Measurements from ENCODE around the gene TBCB. TPM values are rescaled to one million over a fixed set of nuclear protein-coding genes. Genes with fewer than 3 reads are reported as not detected.

TBCB gene
- total RNA-seq, 1 experiment from 2014 or later, result 141 TPM

DNA sequence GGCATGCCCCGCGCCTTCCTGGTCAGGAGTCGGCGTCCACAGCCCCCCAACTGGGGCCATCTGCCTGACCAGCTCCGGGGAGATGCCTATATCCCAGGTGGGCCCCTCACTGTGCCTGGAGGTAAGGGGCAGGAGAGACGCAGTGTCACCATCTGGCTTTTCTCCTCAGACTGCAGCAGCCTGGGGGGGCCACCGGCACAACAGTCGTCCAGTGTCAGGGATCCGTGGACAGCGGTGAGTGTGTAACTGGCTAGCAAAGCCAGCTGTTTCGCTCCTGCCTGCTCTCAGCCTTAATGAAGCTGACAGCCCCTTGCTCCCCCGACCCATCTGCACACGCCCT is 4.1 kb upstream of the TBCB start:
- Histone ChIP-seq H3K27ac (ENCODE audit: low read depth, low read length) (no peak overlapping the region), H4K20me1 (ENCODE audit: insufficient read depth) (no peaks in the 10 kb centered on the region), H3K4me1 (ENCODE audit: control insufficient read depth in 1 of 2, insufficient read depth in 2 of 2, low read length in 2 of 2) (peaks cover 2 to 19% of the 10 kb centered on the region in 2 experiments; a peak in 3 of 4 replicates), H2AFZ (ENCODE audit: low read depth, low read length, poor library complexity, severe bottlenecking) (no peak overlapping the region), H3K4me2 (ENCODE audit: low read length) (no peak overlapping the region), H3K36me3 (ENCODE audit: control insufficient read depth in 1 of 2, insufficient read depth in 2 of 2, low read length in 2 of 2) (peaks cover 6 to 9% of the 10 kb centered on the region in 2 experiments; a peak in 3 of 4 replicates), H3K9ac (ENCODE audit: low read length) (no peak overlapping the region), H3K9me2 (ENCODE audit: insufficient read depth) (no peaks in the 10 kb centered on the region), H3K79me2 (ENCODE audit: insufficient read depth, low read length) (peaks cover 24% of the 10 kb centered on the region), H3K27me3 (ENCODE audit: insufficient read depth, low read length) (no peaks in the 10 kb centered on the region), H3K9me3 (ENCODE audit: control insufficient read depth in 1 of 2, insufficient read depth in 1 of 2, low read depth in 1 of 2, low read length in 2 of 2) (no peaks in the 10 kb centered on the region), H3K4me3 (replicated peaks in 1 of 2; ENCODE audit: low read depth in 1 of 2, low read length in 2 of 2) (no peak overlapping the region)
- intact Hi-C loops (cut with micrococcal nuclease), result loop anchor here (10.0 kb wide), 1 partner anchor 106 kb away; the partner anchor contains the start of gene SYNE4
- no peak for ATAC-seq
- ChIA-PET POLR2A (no interaction called here), CTCF (no interaction called here), RAD21 (ENCODE audit: low non-redundant PET in 1 of 2, low total read pairs in 2 of 2, uncharacterized antibody in 2 of 2, unreplicated experiment in 2 of 2) (no interaction called here)
- no TSS peak for BruUV-seq (replicated peaks)
- no peak for DNase-seq (ENCODE audit: low read depth, low spot score)
- no peak for TF ChIP-seq EGR1 (IDR thresholded peaks at IDR 0.05; ENCODE audit: low read depth)
- no peak for TF ChIP-seq POLR2AphosphoS5 (IDR thresholded peaks at IDR 0.05; ENCODE audit: low read depth, low read length)
- TF ChIP-seq FOSL1 (IDR thresholded peaks at IDR 0.05; ENCODE audit: low read depth), result no peak
- TF ChIP-seq, protein P1, sequence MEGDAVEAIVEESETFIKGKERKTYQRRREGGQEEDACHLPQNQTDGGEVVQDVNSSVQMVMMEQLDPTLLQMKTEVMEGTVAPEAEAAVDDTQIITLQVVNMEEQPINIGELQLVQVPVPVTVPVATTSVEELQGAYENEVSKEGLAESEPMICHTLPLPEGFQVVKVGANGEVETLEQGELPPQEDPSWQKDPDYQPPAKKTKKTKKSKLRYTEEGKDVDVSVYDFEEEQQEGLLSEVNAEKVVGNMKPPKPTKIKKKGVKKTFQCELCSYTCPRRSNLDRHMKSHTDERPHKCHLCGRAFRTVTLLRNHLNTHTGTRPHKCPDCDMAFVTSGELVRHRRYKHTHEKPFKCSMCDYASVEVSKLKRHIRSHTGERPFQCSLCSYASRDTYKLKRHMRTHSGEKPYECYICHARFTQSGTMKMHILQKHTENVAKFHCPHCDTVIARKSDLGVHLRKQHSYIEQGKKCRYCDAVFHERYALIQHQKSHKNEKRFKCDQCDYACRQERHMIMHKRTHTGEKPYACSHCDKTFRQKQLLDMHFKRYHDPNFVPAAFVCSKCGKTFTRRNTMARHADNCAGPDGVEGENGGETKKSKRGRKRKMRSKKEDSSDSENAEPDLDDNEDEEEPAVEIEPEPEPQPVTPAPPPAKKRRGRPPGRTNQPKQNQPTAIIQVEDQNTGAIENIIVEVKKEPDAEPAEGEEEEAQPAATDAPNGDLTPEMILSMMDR (IDR thresholded peaks at IDR 0.05 in 2 of 3, conservative IDR thresholded peaks at IDR 0.05 in 1 of 3; ENCODE audit: borderline replicate concordance in 1 of 3, insufficient read depth in 1 of 3, low read depth in 2 of 3, low read length in 2 of 3), result no peak
- no peak for TF ChIP-seq CBX3 (IDR thresholded peaks at IDR 0.05; ENCODE audit: low read depth)
- no peak for TF ChIP-seq SRF (IDR thresholded peaks at IDR 0.05; ENCODE audit: low read depth)
- TF ChIP-seq, protein P2, sequence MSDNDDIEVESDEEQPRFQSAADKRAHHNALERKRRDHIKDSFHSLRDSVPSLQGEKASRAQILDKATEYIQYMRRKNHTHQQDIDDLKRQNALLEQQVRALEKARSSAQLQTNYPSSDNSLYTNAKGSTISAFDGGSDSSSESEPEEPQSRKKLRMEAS (IDR thresholded peaks at IDR 0.05), result no peak
- TF ChIP-seq TCF7L2 (IDR thresholded peaks at IDR 0.05; ENCODE audit: borderline replicate concordance, extremely low read depth, insufficient read depth, insufficient read length), result no peak
- TF ChIP-seq, protein P3, sequence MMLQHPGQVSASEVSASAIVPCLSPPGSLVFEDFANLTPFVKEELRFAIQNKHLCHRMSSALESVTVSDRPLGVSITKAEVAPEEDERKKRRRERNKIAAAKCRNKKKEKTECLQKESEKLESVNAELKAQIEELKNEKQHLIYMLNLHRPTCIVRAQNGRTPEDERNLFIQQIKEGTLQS (IDR thresholded peaks at IDR 0.05), result no peak
- no peak for TF ChIP-seq ELF1 (IDR thresholded peaks at IDR 0.05; ENCODE audit: borderline replicate concordance, low read depth)
- TF ChIP-seq YY1 (IDR thresholded peaks at IDR 0.05; ENCODE audit: extremely low read depth, insufficient replicate concordance, low read depth, low read length), result no peak
- TF ChIP-seq, protein P4, sequence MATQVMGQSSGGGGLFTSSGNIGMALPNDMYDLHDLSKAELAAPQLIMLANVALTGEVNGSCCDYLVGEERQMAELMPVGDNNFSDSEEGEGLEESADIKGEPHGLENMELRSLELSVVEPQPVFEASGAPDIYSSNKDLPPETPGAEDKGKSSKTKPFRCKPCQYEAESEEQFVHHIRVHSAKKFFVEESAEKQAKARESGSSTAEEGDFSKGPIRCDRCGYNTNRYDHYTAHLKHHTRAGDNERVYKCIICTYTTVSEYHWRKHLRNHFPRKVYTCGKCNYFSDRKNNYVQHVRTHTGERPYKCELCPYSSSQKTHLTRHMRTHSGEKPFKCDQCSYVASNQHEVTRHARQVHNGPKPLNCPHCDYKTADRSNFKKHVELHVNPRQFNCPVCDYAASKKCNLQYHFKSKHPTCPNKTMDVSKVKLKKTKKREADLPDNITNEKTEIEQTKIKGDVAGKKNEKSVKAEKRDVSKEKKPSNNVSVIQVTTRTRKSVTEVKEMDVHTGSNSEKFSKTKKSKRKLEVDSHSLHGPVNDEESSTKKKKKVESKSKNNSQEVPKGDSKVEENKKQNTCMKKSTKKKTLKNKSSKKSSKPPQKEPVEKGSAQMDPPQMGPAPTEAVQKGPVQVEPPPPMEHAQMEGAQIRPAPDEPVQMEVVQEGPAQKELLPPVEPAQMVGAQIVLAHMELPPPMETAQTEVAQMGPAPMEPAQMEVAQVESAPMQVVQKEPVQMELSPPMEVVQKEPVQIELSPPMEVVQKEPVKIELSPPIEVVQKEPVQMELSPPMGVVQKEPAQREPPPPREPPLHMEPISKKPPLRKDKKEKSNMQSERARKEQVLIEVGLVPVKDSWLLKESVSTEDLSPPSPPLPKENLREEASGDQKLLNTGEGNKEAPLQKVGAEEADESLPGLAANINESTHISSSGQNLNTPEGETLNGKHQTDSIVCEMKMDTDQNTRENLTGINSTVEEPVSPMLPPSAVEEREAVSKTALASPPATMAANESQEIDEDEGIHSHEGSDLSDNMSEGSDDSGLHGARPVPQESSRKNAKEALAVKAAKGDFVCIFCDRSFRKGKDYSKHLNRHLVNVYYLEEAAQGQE (IDR thresholded peaks at IDR 0.05; ENCODE audit: low read depth), result no peak
- TF ChIP-seq ZNF274 (IDR thresholded peaks at IDR 0.05; ENCODE audit: low read depth, low read length), result no peak
- no peak for TF ChIP-seq ZFX (IDR thresholded peaks at IDR 0.05)
- TF ChIP-seq EZH2 (IDR thresholded peaks at IDR 0.05), result no peak
- TF ChIP-seq RAD21 (IDR thresholded peaks at IDR 0.05; ENCODE audit: low read depth), result no peak
